HepG2 (cell line): ENCODE data around the gene RPL27A. TPM values are rescaled to one million over a fixed set of nuclear protein-coding genes. Genes with fewer than 3 reads are reported as not detected.
A peak's percentile ranks its signal among the peaks of the same experiment; 100 is the strongest.

ENCODE experiments used
- CREM ChIP-seq, 2 experiments: sonication (generic) in 1 of 2; formaldehyde crosslinking in 1 of 2; IDR thresholded peaks; 2 replicates each; pipeline versions ENCODE4 v1.4.0 to v1.6.1; 2016 to 2020; ENCODE audit warnings: antibody characterized with exemption in 1 of 2, mild to moderate bottlenecking in 1 of 2, missing genetic modification reagents in 1 of 2
- ELK4 ChIP-seq: sonication (generic); formaldehyde crosslinking; IDR thresholded peaks from 2 replicates; pipeline ENCODE4 v1.9.0; 2021; ENCODE audit warnings: missing genetic modification reagents, borderline replicate concordance
- EP300 ChIP-seq, 3 experiments: sonication (generic) in 1 of 3; formaldehyde crosslinking in 1 of 3; IDR thresholded peaks; 2 replicates each; pipeline versions ENCODE4 v1.5.1 to v1.6.1; 2011 to 2020; ENCODE audit warnings: low read depth in 2 of 3, low read length in 2 of 3, borderline replicate concordance in 1 of 3, improper control_type of control experiment in 1 of 3, mild to moderate bottlenecking in 1 of 3, missing genetic modification reagents in 1 of 3, moderate library complexity in 1 of 3
- GMEB2 ChIP-seq: IDR thresholded peaks from 2 replicates; pipeline ENCODE4 v1.6.1; 2016; ENCODE audit warnings: missing biosample characterization, missing genetic modification reagents, low read depth
- MYNN ChIP-seq: sonication (generic); formaldehyde crosslinking; IDR thresholded peaks from 2 replicates; pipeline ENCODE4 v1.4.0; 2020; ENCODE audit warnings: mild to moderate bottlenecking, low read depth, missing genetic modification reagents
- NKX3-1 ChIP-seq: sonication (generic); formaldehyde crosslinking; IDR thresholded peaks from 2 replicates; pipeline ENCODE4 v1.5.0; 2020; ENCODE audit warnings: missing genetic modification reagents
- SETDB1 ChIP-seq: sonication (generic); formaldehyde crosslinking; IDR thresholded peaks from 2 replicates; pipeline ENCODE4 v1.5.1; 2020; ENCODE audit warnings: missing genetic modification reagents, mild to moderate bottlenecking, borderline replicate concordance
- SMC3 ChIP-seq: IDR thresholded peaks from 2 replicates; pipeline ENCODE4 v1.6.1; 2011; ENCODE audit warnings: low read length, improper control_type of control experiment
- STAG1 ChIP-seq: sonication (generic); formaldehyde crosslinking; IDR thresholded peaks from 2 replicates; pipeline ENCODE4 v1.4.0; 2020; ENCODE audit warnings: missing genetic modification reagents
- TEAD2 ChIP-seq: sonication (generic); formaldehyde crosslinking; IDR thresholded peaks from 2 replicates; pipeline ENCODE4 v1.9.0; 2021; ENCODE audit warnings: missing genetic modification reagents
- USF2 ChIP-seq, 2 experiments: sonication (generic) in 1 of 2; formaldehyde crosslinking in 1 of 2; IDR thresholded peaks; 2 replicates each; pipeline versions ENCODE4 v1.5.1 to v1.6.1; 2011 to 2020; ENCODE audit warnings: borderline replicate concordance in 1 of 2, low read depth in 1 of 2, low read length in 1 of 2, mild to moderate bottlenecking in 1 of 2, missing genetic modification reagents in 1 of 2, moderate library complexity in 1 of 2
- ZBTB44 ChIP-seq: sonication (generic); formaldehyde crosslinking; IDR thresholded peaks from 2 replicates; pipeline ENCODE4 v1.4.0; 2020; ENCODE audit warnings: missing genetic modification reagents
- ZFP36 ChIP-seq: fragments of 150-350 bp; IDR thresholded peaks from 2 replicates; pipeline ENCODE4 v1.6.1; 2018; ENCODE audit warnings: borderline replicate concordance, low read length, low read depth; ENCODE audit not compliant: partially characterized antibody
- ZNF576 ChIP-seq: sonication (generic); formaldehyde crosslinking; IDR thresholded peaks from 2 replicates; pipeline ENCODE4 v1.4.0; 2020; ENCODE audit warnings: mild to moderate bottlenecking, missing genetic modification reagents
- ZNF605 ChIP-seq: sonication (generic); formaldehyde crosslinking; IDR thresholded peaks from 2 replicates; pipeline ENCODE4 v1.8.0; 2022; ENCODE audit warnings: mild to moderate bottlenecking, missing genetic modification reagents
- ZNF616 ChIP-seq: sonication (generic); formaldehyde crosslinking; IDR thresholded peaks from 2 replicates; pipeline ENCODE4 v1.5.0; 2020; ENCODE audit warnings: low read depth, mild to moderate bottlenecking, missing genetic modification reagents
- ZNF710 ChIP-seq: sonication (generic); formaldehyde crosslinking; IDR thresholded peaks from 2 replicates; pipeline ENCODE4 v1.5.0; 2020; ENCODE audit warnings: mild to moderate bottlenecking, missing genetic modification reagents, borderline replicate concordance
- polyA plus RNA-seq, 8 experiments: library from polyadenylated mRNA; depleted of rRNA in 3 of 8; stranded (reverse) in 7 of 8; unstranded in 1 of 8; fragments of >200 nt; fragmentation: Illumina TruSeq in 4 of 8; extraction: Trizol in 4 of 8; gene quantifications; 2 replicates each; pipeline versions ENCODE4 v1.2.1 to v1.2.3, GENCODE V29; 2011 to 2016; ENCODE audit warnings: low read depth in 4 of 8, missing spikeins in 1 of 8, mixed read lengths in 1 of 8; ENCODE audit not compliant: insufficient read depth in 1 of 8
- total RNA-seq, 5 experiments: library from RNA; depleted of rRNA; stranded (reverse); fragments of >200 nt; fragmentation: Illumina TruSeq; extraction: Trizol; gene quantifications; 2 replicates each; pipeline ENCODE4 v1.2.3, GENCODE V29; 2016; ENCODE audit warnings: low read depth in 1 of 5

RPL27A gene
- total and polyA plus RNA-seq, 2 of the 13 experiments (the other 11 are each of a cell fraction or from before 2014, with no cell fraction given): 1,531 to 2,153 TPM

- no peak for TF ChIP-seq GMEB2
- TF ChIP-seq ZNF710 (CRISPR knock-in tag): 0 out of 2 replicates have a peak, but pooled peaks have one; percentile 31
- no peak; a peak in 1 of 4 replicates for TF ChIP-seq EP300 (IDR thresholded peaks at IDR 0.05; ENCODE audit: low read depth in 2 of 2, low read length in 2 of 2)
- TF ChIP-seq EP300 (CRISPR knock-in tag; IDR thresholded peaks at IDR 0.05; ENCODE audit: borderline replicate concordance): no peak
- TF ChIP-seq ELK4 (CRISPR knock-in tag): no peak; the same call in 1 of the 2 replicates
- TF ChIP-seq ZFP36: no peak
- TF ChIP-seq ZNF576: 0 out of 2 replicates have a peak, but pooled peaks have one; percentile 43
- peak; percentile 83 for TF ChIP-seq CREM (IDR thresholded peaks at IDR 0.05)
- no peak for TF ChIP-seq CREM (CRISPR knock-in tag; IDR thresholded peaks at IDR 0.05)
- no peak for TF ChIP-seq TEAD2
- peak; percentile 60 for TF ChIP-seq NKX3-1 (CRISPR knock-in tag)
- TF ChIP-seq ZBTB44 (CRISPR knock-in tag): no peak
- TF ChIP-seq USF2 (IDR thresholded peaks at IDR 0.05; ENCODE audit: low read depth, low read length): no peak
- TF ChIP-seq USF2 (CRISPR knock-in tag; IDR thresholded peaks at IDR 0.05; ENCODE audit: borderline replicate concordance): peak; percentile 68; the same call in 1 of the 2 replicates
- TF ChIP-seq SETDB1 (CRISPR knock-in tag): no peak
- TF ChIP-seq ZNF616 (CRISPR knock-in tag): no peak; the same call in 1 of the 2 replicates
- TF ChIP-seq STAG1 (CRISPR knock-in tag): no peak
- TF ChIP-seq ZNF605 (CRISPR knock-in tag): no peak
- TF ChIP-seq SMC3: no peak
- TF ChIP-seq MYNN: 0 out of 2 replicates have a peak, but pooled peaks have one; percentile 37
Observed at GRCh38 chr11:8682303-8683114, at the start of gene RPL27A, which contains the start of gene TRIM66 (continued).
